D721Med (cell line): Measurements from ENCODE around the gene UHRF2.

Source experiments
- DNase-seq: peaks from one replicate; pipeline ENCODE4 v3.0.0; 2011; ENCODE audit warnings: low spot score; ENCODE audit not compliant: insufficient read length
- FAIRE-seq: peaks from 2 replicates; lab custom pipeline; 2011; peaks lifted over from hg19 to GRCh38; lab: Jason Lieb, UNC
- CTCF ChIP-seq: IDR thresholded peaks from 2 replicates; pipeline ENCODE4 v1.5.1; 2012; ENCODE audit warnings: mild to moderate bottlenecking, control low read depth; ENCODE audit not compliant: insufficient read depth; ENCODE audit errors: missing control alignments

The UHRF2 gene

GRCh38 chr9:6490863-6491262, 77.9 kb downstream of the UHRF2 start:
- FAIRE-seq (no peak), DNase-seq (no peak)
- no peak for TF ChIP-seq CTCF

GRCh38 chr9:6495466-6495865, 82.5 kb downstream of the UHRF2 start:
- DNase-seq (no peak), FAIRE-seq (no peak)
- TF ChIP-seq CTCF = peak; percentile 21

GRCh38 chr9:6498982-6499381, 86.0 kb downstream of the UHRF2 start:
- no peak for DNase-seq

GRCh38 chr9:6501526-6502210, 88.7 kb downstream of the UHRF2 start:
- FAIRE-seq (no peak), DNase-seq (no peak)
- TF ChIP-seq CTCF = no peak

More at GRCh38 chr9:6498982-6499381, 86.0 kb downstream of the UHRF2 start:
- no peak for TF ChIP-seq CTCF
- FAIRE-seq = no peak

GRCh38 chr9:6502399-6502798, 89.4 kb downstream of the UHRF2 start:
- FAIRE-seq (no peak), DNase-seq (no peak)
- TF ChIP-seq CTCF = no peak

- no peak for TF ChIP-seq CTCF
- DNase-seq (no peak), FAIRE-seq (no peak)
These were observed 93.6 kb downstream of the UHRF2 start for GRCh38 chr9:6506571-6506970.

GRCh38 chr9:6512085-6512657, 99.2 kb downstream of the UHRF2 start:
- DNase-seq = no peak
- no peak for FAIRE-seq
- no peak for TF ChIP-seq CTCF
